Loucy (cell line): ENCODE results near the gene NAPSA.
A peak's percentile ranks its signal among the peaks of the same experiment; 100 is the strongest.

Source experiments
- H2AFZ ChIP-seq: fragments of 200-600 bp; sonication (generic); 2 replicates; pipeline ENCODE4 v1.6.0; 2016; ENCODE audit warnings: antibody characterized with exemption, mild to moderate bottlenecking, low read length, moderate library complexity
- H3F3A ChIP-seq: fragments of 200-600 bp; 2 replicates; pipeline ENCODE4 v1.6.0; 2016; ENCODE audit warnings: antibody characterized with exemption, low read depth, mild to moderate bottlenecking
- H3K27me3 ChIP-seq: fragments of 200-600 bp; sonication (generic); 2 replicates; pipeline ENCODE4 v1.6.1; 2014; ENCODE audit warnings: low read length, mild to moderate bottlenecking; ENCODE audit not compliant: insufficient read depth, poor library complexity, severe bottlenecking
- H3K36me3 ChIP-seq: fragments of 200-600 bp; sonication (generic); 2 replicates; pipeline ENCODE4 v1.6.1; 2016; ENCODE audit warnings: low read length; ENCODE audit not compliant: insufficient read depth
- H3K4me1 ChIP-seq: fragments of 200-600 bp; sonication (generic); 2 replicates; pipeline ENCODE4 v1.5.1; 2014; ENCODE audit warnings: low read length, mild to moderate bottlenecking; ENCODE audit not compliant: insufficient read depth, poor library complexity, severe bottlenecking
- H3K4me2 ChIP-seq: fragments of 200-600 bp; sonication (generic); 2 replicates; pipeline ENCODE4 v1.6.0; 2014; ENCODE audit warnings: antibody characterized with exemption, low read length, low read depth, mild to moderate bottlenecking; ENCODE audit not compliant: poor library complexity, severe bottlenecking
- H3K4me3 ChIP-seq: fragments of 200-600 bp; sonication (generic); 2 replicates; pipeline ENCODE4 v1.5.1; 2014; ENCODE audit warnings: low read length, mild to moderate bottlenecking, mixed read lengths; ENCODE audit not compliant: poor library complexity, severe bottlenecking
- H3K79me2 ChIP-seq: fragments of 200-600 bp; sonication (generic); 2 replicates; pipeline ENCODE4 v1.6.1; 2014; ENCODE audit warnings: low read length; ENCODE audit not compliant: insufficient read depth
- H3K9ac ChIP-seq: fragments of 200-600 bp; sonication (generic); 2 replicates; pipeline ENCODE4 v1.6.0; 2014; ENCODE audit warnings: mild to moderate bottlenecking, low read depth, low read length, moderate library complexity; ENCODE audit not compliant: poor library complexity, severe bottlenecking
- H3K9me2 ChIP-seq: fragments of 200-600 bp; sonication (generic); replicated peaks from 2 replicates; pipeline ENCODE4 v1.6.1; 2016; ENCODE audit warnings: low read depth, low read length, mixed read lengths
- H3K9me3 ChIP-seq: fragments of 200-600 bp; sonication (generic); 2 replicates; pipeline ENCODE4 v1.6.1; 2014; ENCODE audit warnings: mild to moderate bottlenecking, antibody characterized with exemption, low read length, low read depth; ENCODE audit not compliant: insufficient read depth
- H4K20me1 ChIP-seq: fragments of 200-600 bp; sonication (generic); 2 replicates; pipeline ENCODE4 v1.6.0; 2014; ENCODE audit warnings: antibody characterized with exemption, low read length, mild to moderate bottlenecking; ENCODE audit not compliant: insufficient read depth, poor library complexity, severe bottlenecking
- EZH2phosphoT487 ChIP-seq: fragments of 200-600 bp; IDR thresholded peaks from 2 replicates; pipeline ENCODE4 v1.6.1; 2018; ENCODE audit warnings: antibody characterized with exemption, mild to moderate bottlenecking, moderate library complexity, borderline replicate concordance
- TF ChIP-seq, protein P1 (sequence below): fragments of 200-600 bp; sonication (generic); conservative IDR thresholded peaks from 2 replicates; pipeline ENCODE4 v1.5.1; 2014; ENCODE audit warnings: mild to moderate bottlenecking, antibody characterized with exemption, low read length

The NAPSA gene

GRCh38 chr19:50332244-50333038 lies 33.0 kb downstream of the NAPSA start:
- Histone ChIP-seq H3K27me3 (no peaks in the 10 kb centered on the region), H3K9me3 (no peaks in the 10 kb centered on the region), H3F3A (no peaks in the 10 kb centered on the region), H3K79me2 (no peaks in the 10 kb centered on the region), H3K9ac (no peak overlapping the region), H3K36me3 (no peaks in the 10 kb centered on the region), H3K4me2 (no peak overlapping the region), H3K4me1 (no peaks in the 10 kb centered on the region), H2AFZ (no peak overlapping the region), H4K20me1 (no peaks in the 10 kb centered on the region), H3K9me2 (no peaks in the 10 kb centered on the region), H3K4me3 (no peak overlapping the region)
- TF ChIP-seq, protein P1, sequence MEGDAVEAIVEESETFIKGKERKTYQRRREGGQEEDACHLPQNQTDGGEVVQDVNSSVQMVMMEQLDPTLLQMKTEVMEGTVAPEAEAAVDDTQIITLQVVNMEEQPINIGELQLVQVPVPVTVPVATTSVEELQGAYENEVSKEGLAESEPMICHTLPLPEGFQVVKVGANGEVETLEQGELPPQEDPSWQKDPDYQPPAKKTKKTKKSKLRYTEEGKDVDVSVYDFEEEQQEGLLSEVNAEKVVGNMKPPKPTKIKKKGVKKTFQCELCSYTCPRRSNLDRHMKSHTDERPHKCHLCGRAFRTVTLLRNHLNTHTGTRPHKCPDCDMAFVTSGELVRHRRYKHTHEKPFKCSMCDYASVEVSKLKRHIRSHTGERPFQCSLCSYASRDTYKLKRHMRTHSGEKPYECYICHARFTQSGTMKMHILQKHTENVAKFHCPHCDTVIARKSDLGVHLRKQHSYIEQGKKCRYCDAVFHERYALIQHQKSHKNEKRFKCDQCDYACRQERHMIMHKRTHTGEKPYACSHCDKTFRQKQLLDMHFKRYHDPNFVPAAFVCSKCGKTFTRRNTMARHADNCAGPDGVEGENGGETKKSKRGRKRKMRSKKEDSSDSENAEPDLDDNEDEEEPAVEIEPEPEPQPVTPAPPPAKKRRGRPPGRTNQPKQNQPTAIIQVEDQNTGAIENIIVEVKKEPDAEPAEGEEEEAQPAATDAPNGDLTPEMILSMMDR = no peak
- TF ChIP-seq EZH2phosphoT487 = no peak

GRCh38 chr19:50331994-50332243 lies 33.5 kb downstream of the NAPSA start:
- no peak overlapping the region for H3K9ac ChIP-seq
- H4K20me1 ChIP-seq = no peaks in the 10 kb centered on the region
- H3K4me2 ChIP-seq = no peak overlapping the region
- no peak for TF ChIP-seq EZH2phosphoT487
- TF ChIP-seq, protein P1 = no peak
- no peaks in the 10 kb centered on the region for H3K9me3 ChIP-seq
- H3K4me3 ChIP-seq = no peak overlapping the region
- H3K79me2 ChIP-seq = no peaks in the 10 kb centered on the region
- no peaks in the 10 kb centered on the region for H3K4me1 ChIP-seq
- no peaks in the 10 kb centered on the region for H3K27me3 ChIP-seq
- H2AFZ ChIP-seq = no peak overlapping the region
- no peaks in the 10 kb centered on the region for H3K36me3 ChIP-seq
- H3F3A ChIP-seq = no peaks in the 10 kb centered on the region
- H3K9me2 ChIP-seq = no peaks in the 10 kb centered on the region

DNA sequence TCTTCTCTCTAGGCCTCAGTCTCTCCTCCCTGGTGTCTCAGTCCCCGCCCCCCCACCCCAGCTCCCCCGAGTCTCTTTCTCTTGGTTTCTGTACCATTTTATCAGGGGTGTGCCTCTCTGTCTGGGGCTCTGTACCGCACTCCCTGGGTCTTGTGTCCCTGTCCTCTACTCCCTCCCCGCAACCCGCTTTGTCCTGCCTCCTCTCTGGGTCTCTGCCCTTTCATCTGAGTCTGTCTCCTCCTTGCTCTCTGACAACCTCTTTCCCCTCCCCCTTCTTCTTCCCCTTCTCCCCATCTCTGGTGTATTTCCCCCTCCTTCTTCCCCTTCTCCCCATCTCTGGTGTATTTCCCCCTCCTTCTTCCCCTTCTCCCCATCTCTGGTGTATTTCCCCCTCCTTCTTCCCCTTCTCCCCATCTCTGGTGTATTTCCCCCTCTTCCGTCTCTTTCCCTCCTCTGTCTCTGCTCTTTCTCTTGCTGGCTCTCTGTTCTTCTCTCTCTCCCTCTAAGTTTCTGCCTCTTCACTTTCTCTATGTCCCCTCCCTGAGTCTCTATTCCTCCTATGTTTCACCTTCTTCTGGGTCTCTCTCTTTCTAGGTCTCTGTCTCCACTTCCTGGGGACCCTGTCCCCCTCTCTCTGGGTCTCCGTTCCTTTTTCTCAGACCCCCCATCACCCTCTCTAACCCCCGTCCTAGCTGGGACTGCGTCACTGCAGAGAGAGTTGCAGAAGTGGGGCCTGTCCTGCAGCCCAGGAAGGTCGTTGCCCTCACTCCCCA lies 34.0 kb downstream of the NAPSA start:
- Histone ChIP-seq H3K9ac (peak overlapping the region; percentile 43), H3K4me2 (peak overlapping the region; percentile 70), H3F3A (no peaks in the 10 kb centered on the region), H3K9me2 (no peaks in the 10 kb centered on the region), H4K20me1 (no peaks in the 10 kb centered on the region), H3K9me3 (no peaks in the 10 kb centered on the region), H3K36me3 (no peaks in the 10 kb centered on the region), H3K79me2 (no peaks in the 10 kb centered on the region), H3K27me3 (no peaks in the 10 kb centered on the region), H2AFZ (peak overlapping the region; percentile 76; the same call in 1 of the 2 replicates), H3K4me3 (peak overlapping the region; percentile 70), H3K4me1 (no peaks in the 10 kb centered on the region)
- TF ChIP-seq, protein P1 = no peak
- no peak for TF ChIP-seq EZH2phosphoT487
